A204.1 (cell line): ENCODE data around the gene EEF2KMT.
"Not testable (repeated sequence)": the region's sequence is repeated elsewhere in the genome, so short reads cannot be mapped to it uniquely, and the experiment has no call there.

ENCODE experiments used
- FAIRE-seq: peaks from 2 replicates; lab custom pipeline; 2012; peaks lifted over from hg19 to GRCh38; lab: Jason Lieb, UNC

The EEF2KMT gene

GRCh38 chr16:5097470-5098220, at the start of gene EEF2KMT:
Gene EEF2KMT, minus strand, starts transcription at chr16:5097795. Its CDS starts 56 bp downstream, at chr16:5097739.
- peak; percentile 98 for FAIRE-seq

GRCh38 chr16:5144621-5144956, 47.0 kb upstream of the EEF2KMT start:
- FAIRE-seq: not testable (repeated sequence)

- no peak for FAIRE-seq
These were observed 46.4 kb upstream of the EEF2KMT start for GRCh38 chr16:5143761-5144620.

- not testable (repeated sequence) for FAIRE-seq
These were observed 42.6 kb upstream of the EEF2KMT start for GRCh38 chr16:5140151-5140550.

GRCh38 chr16:5134739-5135452, 37.3 kb upstream of the EEF2KMT start:
- not testable (repeated sequence) for FAIRE-seq

- FAIRE-seq: not testable (repeated sequence)
These were observed 35.5 kb upstream of the EEF2KMT start for GRCh38 chr16:5132915-5133600.

GRCh38 chr16:5131467-5132004, 33.9 kb upstream of the EEF2KMT start:
- FAIRE-seq: not testable (repeated sequence)

GRCh38 chr16:5117300-5118087, 19.9 kb upstream of the EEF2KMT start:
- FAIRE-seq: not testable (repeated sequence)

- FAIRE-seq: not testable (repeated sequence)
These were observed 19.2 kb upstream of the EEF2KMT start for GRCh38 chr16:5116780-5117295.

GRCh38 chr16:5110933-5111332, 13.3 kb upstream of the EEF2KMT start:
- not testable (repeated sequence) for FAIRE-seq

- no peak for FAIRE-seq
These were observed 11.0 kb upstream of the EEF2KMT start for GRCh38 chr16:5108505-5109158.

- FAIRE-seq: not testable (repeated sequence)
These were observed 7.4 kb upstream of the EEF2KMT start for GRCh38 chr16:5105039-5105438.

- FAIRE-seq: not testable (repeated sequence)
These were observed 5.9 kb upstream of the EEF2KMT start for GRCh38 chr16:5103296-5104032.

- not testable (repeated sequence) for FAIRE-seq
These were observed 1.6 kb upstream of the EEF2KMT start for GRCh38 chr16:5099174-5099573.

- not testable (repeated sequence) for FAIRE-seq
These were observed 895 bp upstream of the EEF2KMT start for GRCh38 chr16:5098221-5099159.

- not testable (repeated sequence) for FAIRE-seq
These were observed 530 bp downstream of the EEF2KMT start for GRCh38 chr16:5097061-5097469.

- not testable (repeated sequence) for FAIRE-seq
These were observed 1.0 kb downstream of the EEF2KMT start for GRCh38 chr16:5096437-5097060.
